ENCODE measurements around the gene LPP.

GRCh38 chr3:188503647-188504046 lies 349.7 kb downstream of the LPP start:
- TF ChIP-seq CTCF (IDR thresholded peaks at IDR 0.05) (no peak), EP300 (IDR thresholded peaks at IDR 0.05; ENCODE audit: low read depth) (no peak), POLR2A (IDR thresholded peaks at IDR 0.05) (no peak), POLR2AphosphoS5 (IDR thresholded peaks at IDR 0.05) (no peak)
